ENCODE results near the gene ART3.

Gene ART3

DNA sequence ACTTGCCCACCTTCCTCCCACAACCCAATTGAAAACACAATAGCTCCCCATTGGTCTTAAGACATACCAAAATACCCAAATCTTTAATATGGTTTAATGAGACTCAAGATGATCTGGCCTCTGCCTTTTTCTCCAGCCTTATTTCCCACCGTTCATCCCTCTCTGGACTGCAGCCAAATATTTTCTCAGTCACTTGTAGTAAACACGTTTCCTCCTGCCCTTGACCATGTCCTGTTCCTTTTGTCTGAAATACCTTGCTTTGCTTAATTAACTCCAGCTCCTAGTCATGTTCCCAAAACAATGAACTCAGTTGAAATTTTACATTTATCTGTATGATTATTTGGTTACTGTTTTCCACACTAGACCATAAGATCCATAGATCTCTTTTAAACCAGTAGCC is 82.1 kb downstream of the ART3 start:
- CTCF ChIA-PET = interaction anchor here (1.4 kb wide), 2 partner anchors 10 to 17 kb away, joined by 4 to 5 read pairs; no protein-coding TSS in a partner anchor
- no peak for DNase-seq (ENCODE audit: extremely low spot score)
- no peak for TF ChIP-seq CTCF (IDR thresholded peaks at IDR 0.05; ENCODE audit: control extremely low read depth, extremely low read depth, low read depth, missing control alignments)
- POLR2A ChIA-PET = no interaction called here

- ChIA-PET POLR2A (no interaction called here), CTCF (no interaction called here)
- no peak for DNase-seq (ENCODE audit: extremely low spot score)
- no peak for TF ChIP-seq CTCF (IDR thresholded peaks at IDR 0.05; ENCODE audit: control extremely low read depth, extremely low read depth, low read depth, missing control alignments)
Observed at GRCh38 chr4:76160355-76160754, 85.8 kb downstream of the ART3 start.
